Measurements from ENCODE around the gene NCOA7. TPM values are rescaled to one million over a fixed set of nuclear protein-coding genes. Genes with fewer than 3 reads are reported as not detected.

Gene NCOA7
- total and polyA plus RNA-seq, 9 of the 15 experiments (the other 6 are each of a cell fraction or from before 2014, with no cell fraction given): 5.8 to 14.6 (median 9.3) TPM

- TF ChIP-seq ZNF23 (CRISPR knock-in tag; IDR thresholded peaks at IDR 0.05) (no peak), ZNF263 (CRISPR knock-in tag; IDR thresholded peaks at IDR 0.05; ENCODE audit: borderline replicate concordance) (peak; percentile 99), ETV6 (IDR thresholded peaks at IDR 0.05; ENCODE audit: borderline replicate concordance in 1 of 2, low read depth in 2 of 2, low read length in 1 of 2) (no peak), ETV6 (CRISPR knock-in tag; IDR thresholded peaks at IDR 0.05; ENCODE audit: borderline replicate concordance) (0 out of 2 replicates have a peak, but pooled peaks have one; percentile 24), ZBTB7A (IDR thresholded peaks at IDR 0.05; ENCODE audit: borderline replicate concordance, control insufficient read depth, low read depth, low read length) (0 out of 2 replicates have a peak, but pooled peaks have one; percentile 65), ZNF507 (tag; conservative IDR thresholded peaks at IDR 0.05) (no peak), MAZ (CRISPR knock-in tag; conservative IDR thresholded peaks at IDR 0.05 in 1 of 2, IDR thresholded peaks at IDR 0.05 in 1 of 2) (peak; percentile 84 to 85; a peak in 3 of 4 replicates), SAFB (IDR thresholded peaks at IDR 0.05; ENCODE audit: borderline replicate concordance, low read depth, low read length) (peak; percentile 61; the same call in 1 of the 2 replicates), RCOR1 (IDR thresholded peaks at IDR 0.05; ENCODE audit: borderline replicate concordance in 1 of 2, low read depth in 2 of 2, low read length in 2 of 2) (peak; percentile 37 to 53; a peak in 2 of 4 replicates), ELF2 (CRISPR knock-in tag; IDR thresholded peaks at IDR 0.05) (0 out of 2 replicates have a peak, but pooled peaks have one; percentile 19), RBBP5 (IDR thresholded peaks at IDR 0.05; ENCODE audit: borderline replicate concordance, insufficient read depth, low read length, poor library complexity, severe bottlenecking) (peak; percentile 98), E2F1 (CRISPR knock-in tag; IDR thresholded peaks at IDR 0.05) (peak; percentile 56; the same call in 1 of the 2 replicates), ZBTB12 (CRISPR knock-in tag; IDR thresholded peaks at IDR 0.05) (0 out of 2 replicates have a peak, but pooled peaks have one; percentile 11), PCBP1 (IDR thresholded peaks at IDR 0.05; ENCODE audit: low read depth, low read length, poor library complexity, severe bottlenecking) (peak; percentile 68), RAD21 (CRISPR knock-in tag; conservative IDR thresholded peaks at IDR 0.05 in 1 of 2, IDR thresholded peaks at IDR 0.05 in 1 of 2) (0 out of 4 replicates have a peak, but pooled peaks of 1 of the 2 experiments have one; percentile 9), ATF3 (IDR thresholded peaks at IDR 0.05) (no peak), ATF3 (CRISPR knock-in tag; conservative IDR thresholded peaks at IDR 0.05) (no peak), ZNF740 (CRISPR knock-in tag; IDR thresholded peaks at IDR 0.05) (0 out of 2 replicates have a peak, but pooled peaks have one; percentile 10), ZNF740 (tag; IDR thresholded peaks at IDR 0.05) (no peak), NONO (IDR thresholded peaks at IDR 0.05; ENCODE audit: low read depth in 2 of 2, low read length in 1 of 2) (peak; percentile 67 to 70; a peak in 3 of 4 replicates), ATF1 (CRISPR knock-in tag; IDR thresholded peaks at IDR 0.05) (no peak), ATF1 (tag; IDR thresholded peaks at IDR 0.05) (peak; percentile 28; the same call in 1 of the 2 replicates)
Measured at GRCh38 chr6:125790358-125791150, at the start of gene NCOA7 (continued).
